ENCODE measurements around the gene EML4. TPM values are rescaled to one million over a fixed set of nuclear protein-coding genes. Genes with fewer than 3 reads are reported as not detected.

Gene EML4
- total and polyA plus RNA-seq, 2 of the 13 experiments (the other 11 are each of a cell fraction or from before 2014, with no cell fraction given): 243 to 476 TPM

GRCh38 chr2:42137125-42137841 lies 31.9 kb upstream of the EML4 start (continued):
- TF ChIP-seq HNF1A (IDR thresholded peaks at IDR 0.05; ENCODE audit: low read depth): peak; percentile 98
- TF ChIP-seq HNF1A (CRISPR knock-in tag; IDR thresholded peaks at IDR 0.05; ENCODE audit: borderline replicate concordance): peak; percentile 98
- 0 out of 2 replicates have a peak, but pooled peaks have one; percentile 82 for TF ChIP-seq ZBTB46 (CRISPR knock-in tag; IDR thresholded peaks at IDR 0.05; ENCODE audit: borderline replicate concordance)
- TF ChIP-seq KAT8 (CRISPR knock-in tag; IDR thresholded peaks at IDR 0.05): peak; percentile 66; the same call in 1 of the 2 replicates
- no peak for TF ChIP-seq CCAR2 (optimal IDR thresholded peaks at IDR 0.05; ENCODE audit: low read depth, low read length)
- TF ChIP-seq ZNF331 (CRISPR knock-in tag; IDR thresholded peaks at IDR 0.05): peak; percentile 71
- no peak for TF ChIP-seq IKZF1 (IDR thresholded peaks at IDR 0.05)
- 0 out of 2 replicates have a peak, but pooled peaks have one; percentile 26 for TF ChIP-seq GMEB2 (CRISPR knock-in tag; IDR thresholded peaks at IDR 0.05; ENCODE audit: low read depth)
- no peak; the same call in 1 of the 2 replicates for TF ChIP-seq ZNF441 (CRISPR knock-in tag; IDR thresholded peaks at IDR 0.05; ENCODE audit: borderline replicate concordance)
- TF ChIP-seq DR1 (CRISPR knock-in tag; IDR thresholded peaks at IDR 0.05): no peak
- TF ChIP-seq RBFOX2 (IDR thresholded peaks at IDR 0.05; ENCODE audit: low read depth, low read length): peak; percentile 49; the same call in 1 of the 2 replicates
- TF ChIP-seq ZNF281 (CRISPR knock-in tag; IDR thresholded peaks at IDR 0.05; ENCODE audit: borderline replicate concordance): peak; percentile 33; the same call in 1 of the 2 replicates
- TF ChIP-seq ADNP (CRISPR knock-in tag; IDR thresholded peaks at IDR 0.05): no peak
- TF ChIP-seq JARID2 (CRISPR knock-in tag; IDR thresholded peaks at IDR 0.05; ENCODE audit: insufficient replicate concordance): peak; percentile 74
- 0 out of 2 replicates have a peak, but pooled peaks have one; percentile 37 for TF ChIP-seq ZNF253 (CRISPR knock-in tag; IDR thresholded peaks at IDR 0.05; ENCODE audit: borderline replicate concordance)

Data from HepG2 (cell line).